ENCODE measurements around the gene GALNT18. TPM values are rescaled to one million over a fixed set of nuclear protein-coding genes. Genes with fewer than 3 reads are reported as not detected.
A peak's percentile ranks its signal among the peaks of the same experiment; 100 is the strongest.

The GALNT18 gene
- total RNA-seq, 1 experiment from 2014 or later, result 13.5 TPM

DNA sequence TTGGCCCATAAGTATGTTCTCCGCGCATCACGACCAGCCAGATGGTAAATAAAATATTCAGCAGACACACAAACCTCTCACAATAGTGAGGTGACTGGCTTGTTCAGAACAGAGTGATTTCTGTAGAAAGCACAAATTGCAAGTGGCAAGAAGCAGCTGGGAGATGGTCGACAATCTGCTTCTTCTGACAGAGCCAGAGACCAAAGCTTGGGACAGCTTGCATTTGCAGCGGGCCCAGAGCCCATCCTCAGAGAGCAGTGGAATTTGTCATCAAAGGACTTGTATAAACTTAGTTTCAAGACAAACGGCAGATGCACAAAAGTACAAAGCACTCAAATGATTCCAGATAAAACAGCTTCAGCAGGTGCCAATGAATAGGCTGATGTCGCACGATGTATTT is 7.6 kb upstream of the GALNT18 start:
- no peak for DNase-seq (ENCODE audit: low read depth)
- in situ Hi-C loops (cut with HindIII; ENCODE audit: low pct_unique_long_range_greater_than_20kb, low sequenced_read_pairs), result no loop called here

DNA sequence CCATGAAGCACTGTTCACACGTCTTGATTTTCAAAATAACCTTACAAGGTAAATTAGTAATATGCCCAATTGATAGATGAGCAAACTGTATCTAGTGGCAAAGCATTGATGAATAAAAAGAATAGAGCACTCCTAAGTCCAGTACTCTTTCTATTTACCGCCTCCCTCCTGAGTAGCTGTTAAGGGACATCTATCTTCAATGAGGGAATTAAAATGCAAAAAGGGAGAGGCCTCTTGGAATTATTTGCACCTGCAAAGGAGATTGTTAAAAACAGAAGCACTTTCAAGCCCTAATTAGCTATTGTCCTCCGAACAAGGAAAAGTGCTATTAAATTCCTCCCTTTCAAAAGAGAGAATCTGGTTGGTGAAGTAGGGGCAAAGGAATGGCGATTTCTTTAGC is 6.8 kb upstream of the GALNT18 start:
- DNase-seq (ENCODE audit: low read depth), result no peak

DNA sequence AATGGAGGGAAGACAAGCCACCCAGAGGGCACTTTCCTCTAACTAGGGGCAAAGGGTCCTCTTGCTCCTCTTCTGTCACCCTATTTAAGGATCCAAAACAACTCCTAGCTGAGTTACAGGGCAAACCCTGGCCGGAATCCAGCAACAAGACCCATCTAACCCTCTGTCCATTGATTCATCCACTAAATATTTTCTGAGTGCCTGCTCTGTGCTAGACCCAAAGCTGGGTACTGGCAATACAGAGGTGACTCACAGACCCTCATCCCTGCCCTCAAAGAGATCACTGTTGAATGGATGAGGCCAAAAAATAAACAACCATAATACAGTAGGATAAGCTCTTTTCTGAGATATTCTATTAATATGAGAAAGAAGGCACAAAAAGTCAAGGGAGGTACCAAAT is 4.3 kb upstream of the GALNT18 start:
- no peak for DNase-seq (ENCODE audit: low read depth)
- in situ Hi-C loops (cut with HindIII; ENCODE audit: low pct_unique_long_range_greater_than_20kb, low sequenced_read_pairs), result no loop called here

More for the DNA sequence above, 6.8 kb upstream of the GALNT18 start:
- in situ Hi-C loops (cut with HindIII; ENCODE audit: low pct_unique_long_range_greater_than_20kb, low sequenced_read_pairs), result no loop called here

DNA sequence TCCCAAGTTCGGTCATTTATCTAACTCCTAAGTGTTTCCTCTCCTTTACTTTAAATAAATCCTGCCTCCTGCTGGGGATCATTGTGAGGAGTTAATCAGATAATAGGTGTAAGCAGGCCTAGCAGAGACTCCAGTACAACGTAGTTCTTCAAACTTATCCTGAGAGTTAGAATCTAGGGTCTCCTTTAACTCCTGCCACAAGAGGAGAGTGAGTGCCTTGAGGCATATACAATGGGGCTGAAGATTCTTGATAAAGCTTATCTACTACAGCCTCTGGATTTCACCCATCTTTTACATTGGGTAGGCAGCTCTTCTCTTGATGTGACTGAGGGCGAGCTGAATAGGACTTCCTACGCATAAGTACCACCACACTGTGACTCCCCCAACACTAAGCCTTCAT is 3.1 kb upstream of the GALNT18 start:
- DNase-seq (ENCODE audit: low read depth), result no peak
- in situ Hi-C loops (cut with HindIII; ENCODE audit: low pct_unique_long_range_greater_than_20kb, low sequenced_read_pairs), result no loop called here

DNA sequence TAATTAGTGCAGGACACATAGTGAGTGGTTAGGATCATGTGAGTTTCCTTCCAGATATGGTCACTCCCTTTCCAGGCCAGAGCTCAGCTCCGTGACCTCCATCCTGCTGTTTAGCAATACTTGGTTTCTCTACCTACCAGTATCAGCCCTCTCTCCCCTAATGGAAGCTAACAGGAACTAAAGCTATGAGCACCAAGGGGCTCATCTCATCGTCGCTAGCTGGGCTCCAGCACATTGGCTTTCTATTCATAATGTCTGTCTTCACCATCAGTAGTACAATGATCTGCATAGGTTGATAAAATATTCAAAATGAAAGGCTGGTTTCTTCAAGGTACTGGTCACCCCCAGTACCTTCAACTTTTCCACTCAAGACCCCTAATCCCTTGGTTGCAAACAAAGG is 2.4 kb upstream of the GALNT18 start:
- DNase-seq (ENCODE audit: low read depth), result no peak
- in situ Hi-C loops (cut with HindIII; ENCODE audit: low pct_unique_long_range_greater_than_20kb, low sequenced_read_pairs), result no loop called here

DNA sequence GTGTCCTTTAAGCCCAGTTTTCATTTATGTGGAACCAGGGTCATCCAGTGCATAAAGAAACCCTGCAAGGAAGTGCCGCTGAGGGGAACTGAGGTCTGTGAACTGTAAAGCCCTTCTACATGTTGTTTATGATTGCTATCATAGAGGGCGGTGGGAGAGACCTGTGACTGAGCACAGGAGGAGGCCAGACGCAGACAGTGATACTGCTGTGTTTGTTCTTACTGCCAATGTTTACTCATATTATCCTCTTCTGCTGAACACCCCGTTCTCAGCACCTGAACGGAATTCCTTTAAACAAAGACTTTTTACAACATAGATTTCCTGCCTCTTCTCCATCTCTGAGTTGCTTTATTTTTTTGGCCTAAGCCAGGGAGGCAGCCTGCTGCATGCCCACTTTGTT is 967 bp upstream of the GALNT18 start:
- no peak for DNase-seq (ENCODE audit: low read depth)
- in situ Hi-C loops (cut with HindIII; ENCODE audit: low pct_unique_long_range_greater_than_20kb, low sequenced_read_pairs), result no loop called here

DNA sequence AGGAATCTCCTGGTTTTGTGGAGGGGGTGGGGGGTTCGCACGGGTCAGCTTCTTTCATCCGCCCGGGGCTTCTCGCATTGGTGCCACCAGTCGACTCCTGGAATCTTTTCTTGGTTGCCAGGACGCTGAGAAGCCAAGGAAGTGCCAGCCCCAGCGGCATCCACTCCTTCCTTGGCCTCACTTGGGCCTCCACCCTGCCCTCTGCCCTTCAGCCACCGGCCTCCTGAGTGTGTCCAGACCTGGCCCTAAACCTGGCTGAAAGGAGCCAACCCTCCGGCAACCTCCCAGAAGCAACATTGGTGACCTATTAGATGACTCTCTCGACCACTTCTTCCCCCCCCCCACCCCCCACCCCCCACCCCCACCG is 518 bp upstream of the GALNT18 start:
- no peak for DNase-seq (ENCODE audit: low read depth)
- in situ Hi-C loops (cut with HindIII; ENCODE audit: low pct_unique_long_range_greater_than_20kb, low sequenced_read_pairs), result no loop called here

DNA sequence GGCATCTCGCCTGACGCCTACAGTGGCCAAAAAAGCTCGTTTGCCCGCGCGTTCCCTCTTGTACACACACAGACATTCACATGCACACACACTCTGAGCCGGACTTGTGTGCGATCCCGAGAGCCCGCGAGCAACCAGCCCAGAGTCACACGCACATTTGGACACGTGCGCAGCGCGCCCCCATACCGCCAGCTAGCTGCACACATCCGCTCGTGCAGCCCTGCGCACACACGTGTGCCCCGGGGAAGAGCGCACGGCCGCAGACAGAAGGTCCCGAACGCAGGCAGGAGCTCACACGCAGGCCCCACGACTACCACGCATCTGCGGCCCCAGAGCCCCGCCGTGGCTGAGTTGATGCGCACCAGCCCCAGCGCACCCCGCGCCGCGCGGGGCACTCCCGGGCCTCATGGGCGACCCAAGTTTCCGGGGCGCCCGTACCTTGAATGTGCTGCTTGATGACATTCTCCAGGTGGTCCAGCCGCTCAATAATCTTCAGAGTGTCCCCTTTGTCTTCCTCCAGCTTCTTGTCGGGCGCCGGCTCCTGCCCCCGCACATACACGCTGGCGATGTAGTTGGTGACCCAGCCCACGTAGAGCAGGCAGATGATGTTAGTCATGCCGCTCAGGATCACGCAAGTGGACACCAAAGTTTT is 758 bp downstream of the GALNT18 start:
- in situ Hi-C loops (cut with HindIII; ENCODE audit: low pct_unique_long_range_greater_than_20kb, low sequenced_read_pairs), result no loop called here
- DNase-seq (ENCODE audit: low read depth), result no peak

DNA sequence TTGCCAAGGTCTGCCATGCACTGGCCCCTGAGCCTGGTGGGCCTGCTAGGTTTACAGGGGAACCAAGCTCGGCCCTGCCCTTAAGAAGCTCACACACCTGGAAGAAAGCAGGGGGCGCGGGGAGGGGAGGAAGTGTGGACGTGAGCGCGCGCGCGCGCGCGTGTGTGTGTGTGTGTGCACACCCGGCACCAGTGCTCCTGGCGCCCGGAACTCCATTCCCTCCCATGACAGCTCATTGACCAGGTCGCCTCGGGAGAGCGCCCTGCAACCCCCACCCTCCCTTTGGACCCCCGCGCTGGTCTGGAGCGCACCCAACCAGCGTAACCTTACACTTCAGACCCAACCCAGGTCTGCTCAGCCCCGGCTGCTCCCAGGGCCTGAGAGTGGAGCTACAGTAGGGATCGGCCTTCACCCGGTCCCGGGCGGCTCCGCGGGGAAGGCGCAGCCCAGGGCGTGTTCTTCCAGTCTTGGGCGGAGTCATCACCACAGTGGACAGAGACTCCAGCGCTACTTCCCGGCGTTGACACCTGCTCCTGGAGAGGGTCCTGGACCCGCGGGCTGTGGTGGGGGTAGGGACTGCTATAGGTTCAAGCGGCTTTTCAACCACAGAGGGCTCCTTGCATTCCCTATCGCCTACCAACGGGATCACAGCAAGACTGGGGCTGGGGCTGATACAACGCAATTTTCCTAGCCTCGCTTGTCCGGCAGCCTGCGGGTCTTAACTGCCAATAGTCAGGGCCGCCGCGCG is 1.5 kb downstream of the GALNT18 start:
- in situ Hi-C loops (cut with HindIII; ENCODE audit: low pct_unique_long_range_greater_than_20kb, low sequenced_read_pairs), result no loop called here
- DNase-seq (ENCODE audit: low read depth), result peak; percentile 65

DNA sequence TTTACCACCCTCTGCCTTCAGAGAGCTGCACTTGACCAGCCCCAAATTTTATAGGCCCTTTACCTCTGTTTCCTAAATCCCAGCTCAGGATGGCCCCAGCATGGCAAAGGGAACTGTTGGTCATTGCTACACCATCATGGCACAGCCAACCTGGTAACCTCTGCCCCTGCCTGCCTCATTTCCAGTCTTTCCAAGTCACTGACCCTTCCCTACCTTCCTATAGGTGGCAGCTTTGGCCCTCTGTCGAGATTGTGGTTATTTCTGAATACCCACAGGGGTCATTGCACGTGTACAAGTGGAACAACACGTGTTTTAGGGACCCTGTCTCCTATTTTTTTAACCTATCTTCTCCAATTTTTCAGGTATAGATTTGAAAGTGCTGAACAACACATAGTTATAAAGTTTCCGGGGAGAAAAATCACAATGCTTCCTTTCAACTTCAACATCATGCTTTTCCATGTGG is 2.8 kb downstream of the GALNT18 start:
- in situ Hi-C loops (cut with HindIII; ENCODE audit: low pct_unique_long_range_greater_than_20kb, low sequenced_read_pairs), result no loop called here

DNA sequence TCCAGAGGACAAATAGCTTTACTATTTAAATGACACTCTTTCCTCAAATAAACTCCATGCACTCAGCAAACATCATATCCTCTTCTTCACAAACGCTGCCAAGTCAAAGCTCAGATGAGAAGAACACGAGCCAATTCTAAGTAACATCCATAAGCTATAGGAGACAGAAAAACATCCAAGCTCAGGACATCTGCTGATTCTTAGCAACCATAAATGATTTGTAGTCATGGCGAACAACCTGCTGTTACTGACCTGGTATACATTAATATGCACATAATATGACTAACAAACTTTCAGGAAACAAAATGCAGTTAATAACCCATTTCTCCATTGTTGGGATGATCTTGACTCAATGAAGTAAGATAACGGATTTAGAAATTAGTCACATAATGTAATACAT is 6.7 kb downstream of the GALNT18 start:
- no peak for DNase-seq (ENCODE audit: low read depth)
- in situ Hi-C loops (cut with HindIII; ENCODE audit: low pct_unique_long_range_greater_than_20kb, low sequenced_read_pairs), result no loop called here

More for the DNA sequence above, 2.8 kb downstream of the GALNT18 start:
- DNase-seq (ENCODE audit: low read depth), result peak; percentile 31

DNA sequence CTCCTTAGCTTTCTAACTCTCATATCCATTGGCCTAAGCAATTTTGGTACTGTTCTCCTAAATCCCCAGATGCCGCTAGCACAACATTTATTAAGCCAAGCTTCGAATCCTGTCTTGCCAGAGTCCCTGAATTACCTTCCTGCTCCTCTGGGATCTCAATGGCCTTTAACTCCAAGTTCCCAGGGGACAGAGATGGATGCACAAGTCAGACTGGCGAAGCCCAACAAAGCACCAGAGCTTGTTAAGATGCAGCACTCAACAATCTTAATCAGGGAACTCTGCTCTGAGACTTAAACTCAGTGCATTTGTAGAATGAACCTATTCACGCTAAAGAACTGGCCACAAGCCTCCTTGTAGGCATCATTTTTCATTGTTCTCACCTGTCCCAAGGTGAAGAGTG is 9.4 kb downstream of the GALNT18 start:
- in situ Hi-C loops (cut with HindIII; ENCODE audit: low pct_unique_long_range_greater_than_20kb, low sequenced_read_pairs), result no loop called here
- no peak for DNase-seq (ENCODE audit: low read depth)

DNA sequence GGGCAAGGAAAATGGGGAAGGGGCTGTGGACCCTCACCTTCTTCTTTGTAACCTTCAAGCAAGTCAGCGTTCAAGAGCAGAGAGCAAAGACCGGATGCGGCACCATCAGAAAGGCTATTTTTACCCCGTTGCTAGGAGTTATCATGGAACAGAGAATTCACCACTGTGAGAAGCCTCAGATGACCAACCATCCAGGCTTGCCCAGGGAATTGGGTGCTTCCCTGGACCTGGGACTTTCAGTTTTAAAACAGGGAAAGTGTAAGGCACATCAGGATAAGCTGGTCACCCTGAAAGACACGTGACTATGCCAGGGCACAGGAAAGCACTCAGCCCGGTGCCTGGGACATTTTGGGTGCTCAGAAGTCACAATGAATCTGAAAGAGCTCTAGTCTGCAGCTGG is 10.4 kb downstream of the GALNT18 start:
- in situ Hi-C loops (cut with HindIII; ENCODE audit: low pct_unique_long_range_greater_than_20kb, low sequenced_read_pairs), result no loop called here

DNA sequence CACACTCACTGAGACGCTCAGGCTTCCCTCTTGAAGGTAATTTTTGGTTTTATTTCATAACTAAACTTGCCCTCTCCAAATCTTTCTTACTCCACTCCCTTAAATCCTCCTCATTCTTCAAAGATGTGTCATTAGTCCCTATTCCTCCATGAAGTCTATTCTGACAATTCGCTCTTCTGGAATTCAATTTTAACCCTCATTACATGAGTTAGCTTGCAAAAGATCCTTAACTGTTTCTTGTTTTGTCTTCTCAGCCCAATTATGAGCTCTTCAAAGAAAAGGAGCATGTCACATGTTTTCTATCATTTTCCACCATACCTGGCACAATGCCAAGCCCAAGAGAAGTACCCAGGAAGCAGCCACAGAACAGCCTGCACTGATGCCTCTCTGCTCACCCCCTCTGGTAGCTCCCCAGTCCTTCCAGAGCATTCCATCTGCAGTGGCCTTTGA is 13.0 kb downstream of the GALNT18 start:
- peak; percentile 32 for DNase-seq (ENCODE audit: low read depth)
- in situ Hi-C loops (cut with HindIII; ENCODE audit: low pct_unique_long_range_greater_than_20kb, low sequenced_read_pairs), result no loop called here

More for the DNA sequence above, 10.4 kb downstream of the GALNT18 start:
- no peak for DNase-seq (ENCODE audit: low read depth)

DNA sequence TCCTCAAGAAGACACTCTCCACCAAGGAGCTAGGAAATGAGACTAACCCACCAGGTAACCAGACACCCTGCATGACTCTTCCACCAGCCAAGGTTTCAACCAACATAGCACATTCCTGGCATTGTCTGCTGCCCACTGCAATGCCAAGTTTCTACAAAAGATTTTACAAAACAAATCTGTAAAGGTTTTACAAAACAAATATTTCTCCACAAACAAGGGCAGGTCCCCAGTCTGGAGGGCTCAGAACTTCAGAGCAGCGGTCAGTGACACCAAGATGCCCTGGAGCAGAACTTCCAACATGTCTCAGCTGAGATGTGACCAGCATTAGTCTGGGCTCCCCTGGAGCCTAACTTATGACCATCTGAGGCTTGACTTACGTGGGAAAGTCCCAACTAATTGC is 14.0 kb downstream of the GALNT18 start:
- in situ Hi-C loops (cut with HindIII; ENCODE audit: low pct_unique_long_range_greater_than_20kb, low sequenced_read_pairs), result no loop called here
- DNase-seq (ENCODE audit: low read depth), result peak; percentile 6

DNA sequence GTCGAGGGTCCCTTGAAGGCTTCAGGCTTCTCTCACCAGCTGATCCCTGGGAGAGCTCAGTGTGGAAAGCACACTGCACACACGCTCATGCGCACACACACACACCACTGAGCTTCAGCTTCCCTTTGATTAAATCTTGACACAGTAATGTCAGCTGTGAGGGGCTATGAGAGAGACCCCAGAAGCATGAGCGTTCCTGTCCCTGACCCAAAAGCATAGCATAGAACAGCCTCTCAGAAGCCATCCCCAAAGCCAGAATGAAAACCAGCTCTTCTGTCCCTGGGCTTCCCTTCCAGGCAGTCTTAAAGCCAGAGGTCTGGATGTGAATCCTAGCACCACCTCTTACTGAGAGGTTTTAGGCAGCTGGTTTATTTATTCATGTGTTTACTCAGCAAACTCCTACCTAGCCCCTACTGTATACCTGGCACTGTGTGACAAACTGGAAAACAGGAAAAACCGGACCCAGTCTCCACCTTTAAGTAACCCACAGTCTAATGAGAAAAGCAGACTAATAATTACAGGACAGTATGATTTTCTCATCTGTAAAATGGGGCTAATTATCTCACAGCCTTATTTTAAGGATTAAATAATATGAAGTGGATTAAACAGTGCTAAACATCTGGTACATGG is 15.9 kb downstream of the GALNT18 start:
- in situ Hi-C loops (cut with HindIII; ENCODE audit: low pct_unique_long_range_greater_than_20kb, low sequenced_read_pairs), result no loop called here
- no peak for DNase-seq (ENCODE audit: low read depth)

DNA sequence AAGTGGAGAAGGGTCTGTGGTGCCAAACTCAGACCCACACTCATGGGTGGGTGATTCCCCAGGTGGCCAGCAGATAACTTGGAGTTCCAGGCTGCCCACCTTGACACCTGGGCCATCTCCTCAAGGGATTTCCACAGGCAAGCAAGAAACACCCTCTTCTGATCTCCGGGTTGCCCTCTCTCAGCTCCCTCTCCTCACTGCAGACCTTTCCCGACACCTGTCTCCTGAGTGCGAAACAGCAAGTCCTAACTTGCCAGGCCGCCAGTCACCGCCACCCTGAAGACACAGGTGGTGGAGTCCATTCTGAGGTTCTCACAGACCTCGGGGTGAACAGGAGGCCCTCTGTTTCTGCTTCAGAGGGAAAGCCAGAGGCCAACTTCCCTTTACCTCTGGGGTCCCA is 16.6 kb downstream of the GALNT18 start:
- in situ Hi-C loops (cut with HindIII; ENCODE audit: low pct_unique_long_range_greater_than_20kb, low sequenced_read_pairs), result no loop called here
- DNase-seq (ENCODE audit: low read depth), result no peak

DNA sequence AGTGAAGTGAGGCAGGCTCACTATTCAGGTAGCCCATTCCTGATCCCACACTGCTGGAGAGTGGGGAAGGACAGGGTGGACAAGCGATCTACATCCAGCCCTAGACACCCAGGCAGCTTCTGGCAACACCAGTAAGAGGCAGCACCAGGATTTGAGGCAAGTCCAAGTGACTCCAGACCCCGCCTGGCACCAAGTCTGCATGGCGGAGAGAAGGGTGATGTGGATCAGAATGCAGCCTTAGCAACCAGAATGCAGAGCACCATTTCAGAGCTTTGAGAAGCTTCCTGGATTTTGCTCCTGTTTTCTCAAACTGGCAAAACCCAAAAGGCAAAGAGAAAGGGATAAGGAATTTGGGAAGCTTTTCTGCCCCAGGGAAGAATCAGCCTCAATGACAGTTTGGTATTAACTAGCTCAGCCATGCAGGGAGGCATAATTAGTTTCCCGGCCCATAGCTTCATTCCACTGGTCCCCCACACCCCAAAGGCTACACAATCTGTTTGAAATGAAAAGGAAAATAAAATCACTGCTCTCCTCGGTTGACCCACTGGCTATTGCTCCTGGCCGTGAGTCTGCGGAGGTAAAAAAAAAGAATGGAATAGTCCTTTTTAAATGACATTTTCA is 17.3 kb downstream of the GALNT18 start:
- DNase-seq (ENCODE audit: low read depth), result no peak
- in situ Hi-C loops (cut with HindIII; ENCODE audit: low pct_unique_long_range_greater_than_20kb, low sequenced_read_pairs), result no loop called here

DNA sequence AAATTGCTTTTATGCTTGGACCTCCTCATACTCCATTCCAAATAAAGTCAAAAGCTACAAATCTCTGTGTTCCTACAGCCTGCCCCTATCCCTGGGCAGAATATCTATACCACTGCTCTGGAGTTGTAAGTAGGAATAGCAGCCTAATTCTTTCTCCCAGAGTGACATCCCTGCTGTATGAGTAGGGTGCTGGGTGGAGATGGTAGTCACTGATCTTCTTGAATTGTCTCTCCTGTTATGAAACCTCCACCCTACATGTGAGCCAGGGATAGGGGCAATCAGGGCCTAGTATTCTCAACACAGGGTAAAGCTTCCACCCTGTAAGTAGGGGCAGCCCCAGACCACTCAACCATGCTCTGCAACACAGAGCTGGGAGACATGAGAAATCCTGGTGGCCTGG is 19.8 kb downstream of the GALNT18 start:
- in situ Hi-C loops (cut with HindIII; ENCODE audit: low pct_unique_long_range_greater_than_20kb, low sequenced_read_pairs), result no loop called here
- no peak for DNase-seq (ENCODE audit: low read depth)

All from Caki2 (cell line).